DOHH2 (cell line): ENCODE measurements around the gene TNFAIP3.

Experiments used
- H3F3A ChIP-seq: fragments of 200-600 bp; sonication (generic), shearing (Covaris generic); 2 replicates; pipeline ENCODE4 v1.6.0; 2016; ENCODE audit warnings: antibody characterized with exemption, mild to moderate bottlenecking; ENCODE audit not compliant: control insufficient read depth, insufficient read depth
- H3K27ac ChIP-seq: fragments of 200-600 bp; sonication (generic); 2 replicates; pipeline ENCODE4 v1.5.1; 2014; ENCODE audit warnings: low read depth, mild to moderate bottlenecking, low read length, moderate library complexity
- H3K27me3 ChIP-seq: fragments of 200-600 bp; sonication (generic); 2 replicates; pipeline ENCODE4 v1.6.1; 2014; ENCODE audit warnings: mild to moderate bottlenecking, low read length, mixed read lengths; ENCODE audit not compliant: control insufficient read depth
- H3K36me3 ChIP-seq: fragments of 200-600 bp; sonication (generic); 2 replicates; pipeline ENCODE4 v1.6.1; 2014; ENCODE audit warnings: mild to moderate bottlenecking, low read length, moderate library complexity, mixed read lengths; ENCODE audit not compliant: control insufficient read depth
- H3K4me1 ChIP-seq: fragments of 200-600 bp; sonication (generic); 2 replicates; pipeline ENCODE4 v1.6.1; 2014; ENCODE audit warnings: mild to moderate bottlenecking, low read length, mixed read lengths; ENCODE audit not compliant: control insufficient read depth
- H3K4me2 ChIP-seq: fragments of 200-600 bp; sonication (generic); 2 replicates; pipeline ENCODE4 v1.6.0; 2014; ENCODE audit warnings: mild to moderate bottlenecking, low read length, moderate library complexity
- H3K4me3 ChIP-seq: fragments of 200-600 bp; sonication (generic); 2 replicates; pipeline ENCODE4 v1.5.1; 2014; ENCODE audit warnings: mild to moderate bottlenecking, low read length, mixed read lengths
- H3K79me2 ChIP-seq: fragments of 200-600 bp; sonication (generic); 2 replicates; pipeline ENCODE4 v1.6.1; 2014; ENCODE audit warnings: mild to moderate bottlenecking, low read length, mixed read lengths; ENCODE audit not compliant: control insufficient read depth
- H3K9me2 ChIP-seq: fragments of 200-600 bp; sonication (generic); replicated peaks from 2 replicates; pipeline ENCODE4 v1.6.1; 2014; ENCODE audit warnings: mild to moderate bottlenecking, low read length, mixed read lengths; ENCODE audit not compliant: control insufficient read depth
- H3K9me3 ChIP-seq: fragments of 200-600 bp; sonication (generic); 2 replicates; pipeline ENCODE4 v1.6.1; 2014; ENCODE audit warnings: antibody characterized with exemption, low read length, mixed read lengths; ENCODE audit not compliant: control insufficient read depth, insufficient read depth
- H4K20me1 ChIP-seq: fragments of 200-600 bp; sonication (generic); 2 replicates; pipeline ENCODE4 v1.6.0; 2014; ENCODE audit warnings: low read depth, mild to moderate bottlenecking, antibody characterized with exemption, low read length, moderate library complexity; ENCODE audit not compliant: control insufficient read depth, insufficient read depth
- CTCF ChIP-seq: fragments of 200-600 bp; sonication (generic); IDR thresholded peaks from one replicate; pipeline ENCODE4 v1.5.1; 2014; ENCODE audit warnings: antibody characterized with exemption, mild to moderate bottlenecking, low read depth, low read length; ENCODE audit not compliant: poor library complexity, severe bottlenecking
- EZH2phosphoT487 ChIP-seq: fragments of 200-600 bp; sonication (generic); IDR thresholded peaks from 2 replicates; pipeline ENCODE4 v1.6.1; 2017; ENCODE audit warnings: borderline replicate concordance, mild to moderate bottlenecking, antibody characterized with exemption, low read length, moderate library complexity, mixed read lengths

TNFAIP3 gene

GRCh38 chr6:137901454-137901853, 34.4 kb downstream of the TNFAIP3 start:
- H3K27me3 ChIP-seq, result no peaks in the 10 kb centered on the region
- no peaks in the 10 kb centered on the region for H4K20me1 ChIP-seq
- no peak overlapping the region for H3K4me2 ChIP-seq
- no peaks in the 10 kb centered on the region for H3K9me3 ChIP-seq
- no peak overlapping the region for H3K4me3 ChIP-seq
- H3K36me3 ChIP-seq, result no peaks in the 10 kb centered on the region
- H3K4me1 ChIP-seq, result no peaks in the 10 kb centered on the region
- no peaks in the 10 kb centered on the region for H3K9me2 ChIP-seq
- H3K27ac ChIP-seq, result no peak overlapping the region
- H3K79me2 ChIP-seq, result no peaks in the 10 kb centered on the region
- H3F3A ChIP-seq, result no peaks in the 10 kb centered on the region
- TF ChIP-seq CTCF, result no peak
- TF ChIP-seq EZH2phosphoT487, result no peak

GRCh38 chr6:137902699-137903098, 35.6 kb downstream of the TNFAIP3 start:
- H3K4me3 ChIP-seq, result no peak overlapping the region
- TF ChIP-seq CTCF (no peak), EZH2phosphoT487 (no peak)
- no peaks in the 10 kb centered on the region for H3F3A ChIP-seq
- H3K27ac ChIP-seq, result no peak overlapping the region
- H3K9me2 ChIP-seq, result no peaks in the 10 kb centered on the region
- H3K36me3 ChIP-seq, result no peaks in the 10 kb centered on the region
- no peaks in the 10 kb centered on the region for H3K9me3 ChIP-seq
- no peak overlapping the region for H3K4me2 ChIP-seq
- H3K4me1 ChIP-seq, result no peaks in the 10 kb centered on the region
- no peaks in the 10 kb centered on the region for H3K79me2 ChIP-seq
- no peaks in the 10 kb centered on the region for H3K27me3 ChIP-seq
- H4K20me1 ChIP-seq, result no peaks in the 10 kb centered on the region

GRCh38 chr6:137903274-137903932, 36.3 kb downstream of the TNFAIP3 start:
- no peak overlapping the region for H3K4me2 ChIP-seq
- no peaks in the 10 kb centered on the region for H3K9me2 ChIP-seq
- H3K36me3 ChIP-seq, result no peaks in the 10 kb centered on the region
- H3K9me3 ChIP-seq, result no peaks in the 10 kb centered on the region
- no peaks in the 10 kb centered on the region for H3F3A ChIP-seq
- H3K79me2 ChIP-seq, result no peaks in the 10 kb centered on the region
- H3K27ac ChIP-seq, result no peak overlapping the region
- H3K27me3 ChIP-seq, result no peaks in the 10 kb centered on the region
- H3K4me3 ChIP-seq, result no peak overlapping the region
- TF ChIP-seq CTCF, result no peak
- TF ChIP-seq EZH2phosphoT487, result no peak
- H4K20me1 ChIP-seq, result no peaks in the 10 kb centered on the region
- no peaks in the 10 kb centered on the region for H3K4me1 ChIP-seq
